Hepatocyte (in vitro differentiated cells): ENCODE data around the gene CNOT9. TPM values are rescaled to one million over a fixed set of nuclear protein-coding genes. Genes with fewer than 3 reads are reported as not detected.
"Not testable (repeated sequence)": the region's sequence is repeated elsewhere in the genome, so short reads cannot be mapped to it uniquely, and the experiment has no call there.

Source experiments
- DNase-seq: peaks from one replicate; pipeline ENCODE4 v3.0.0-alpha.2; 2016; ENCODE audit warnings: low spot score
- H2AFZ ChIP-seq: fragments of 200-600 bp; sonication (generic); 2 replicates; pipeline ENCODE4 v1.6.0; 2016; ENCODE audit warnings: antibody characterized with exemption, mild to moderate bottlenecking
- H3K27ac ChIP-seq: fragments of 200-600 bp; sonication (generic); 2 replicates; pipeline ENCODE4 v1.5.1; 2016; ENCODE audit warnings: mild to moderate bottlenecking
- H3K27me3 ChIP-seq: fragments of 200-600 bp; sonication (generic); 2 replicates; pipeline ENCODE4 v1.6.1; 2016
- H3K36me3 ChIP-seq: fragments of 200-600 bp; sonication (generic); replicated peaks from 2 replicates; pipeline ENCODE4 v1.5.1; 2016; ENCODE audit warnings: low read depth; ENCODE audit not compliant: insufficient read depth
- H3K4me1 ChIP-seq: fragments of 200-600 bp; sonication (generic); 2 replicates; pipeline ENCODE4 v1.5.1; 2016; ENCODE audit warnings: mild to moderate bottlenecking, moderate library complexity; ENCODE audit not compliant: insufficient read depth
- H3K4me2 ChIP-seq: fragments of 200-600 bp; sonication (generic); 2 replicates; pipeline ENCODE4 v1.6.0; 2016
- H3K4me3 ChIP-seq: fragments of 200-600 bp; sonication (generic); 2 replicates; pipeline ENCODE4 v1.5.1; 2016; ENCODE audit warnings: mild to moderate bottlenecking
- H3K79me2 ChIP-seq: fragments of 200-600 bp; sonication (generic); 2 replicates; pipeline ENCODE4 v1.6.0; 2017; ENCODE audit warnings: mild to moderate bottlenecking
- H3K9me2 ChIP-seq: fragments of 200-600 bp; sonication (generic); replicated peaks from 2 replicates; pipeline ENCODE4 v1.6.0; 2017; ENCODE audit warnings: mild to moderate bottlenecking; ENCODE audit not compliant: insufficient read depth
- H3K9me3 ChIP-seq: fragments of 200-600 bp; sonication (generic); 2 replicates; pipeline ENCODE4 v1.5.1; 2016; ENCODE audit warnings: low read depth, mild to moderate bottlenecking
- H4K20me1 ChIP-seq: fragments of 200-600 bp; sonication (generic); 2 replicates; pipeline ENCODE4 v1.6.0; 2016; ENCODE audit warnings: mild to moderate bottlenecking; ENCODE audit not compliant: insufficient read depth, poor library complexity, severe bottlenecking
- CTCF ChIP-seq: fragments of 200-600 bp; sonication (generic); IDR thresholded peaks from 2 replicates; pipeline ENCODE4 v1.5.1; 2016; ENCODE audit warnings: antibody characterized with exemption, mild to moderate bottlenecking; ENCODE audit not compliant: poor library complexity
- EZH2 ChIP-seq: fragments of 200-600 bp; sonication (generic); IDR thresholded peaks from 2 replicates; pipeline ENCODE4 v1.6.1; 2016; ENCODE audit warnings: antibody characterized with exemption, mild to moderate bottlenecking, borderline replicate concordance
- EZH2phosphoT487 ChIP-seq: fragments of 200-600 bp; sonication (generic); IDR thresholded peaks from one replicate; pipeline ENCODE4 v1.6.1; 2018; ENCODE audit warnings: antibody characterized with exemption, mild to moderate bottlenecking, low read depth, moderate library complexity; ENCODE audit not compliant: unreplicated experiment, severe bottlenecking
- WGBS: methylation state at CpG from one replicate; pipeline ENCODE4 v1.1.6; 2016; ENCODE audit warnings: low lambda C conversion rate; ENCODE audit errors: missing lambda C conversion rate; 5-methylcytosine and 5-hydroxymethylcytosine counted together
- polyA plus RNA-seq: library from polyadenylated mRNA; unstranded; fragments of >200 nt; fragmentation: Nextera tagmentation; extraction: Ambion mirVana; gene quantifications from 2 replicates; pipeline ENCODE4 v1.2.1, GENCODE V29; 2016
- total RNA-seq: library from RNA; depleted of rRNA; stranded (reverse); fragments of >200 nt; gene quantifications from 2 replicates; pipeline ENCODE4 v1.2.3, GENCODE V29; 2014

CNOT9 gene
- total RNA-seq, result 44.5 and 51.3 TPM in 2 replicates
- polyA plus RNA-seq, result 16.2 and 21.4 TPM in 2 replicates

- peak; percentile 100 for DNase-seq
- Histone ChIP-seq H3K4me1 (peaks cover 11% of the 10 kb centered on the region), H3K36me3 (no peaks in the 10 kb centered on the region), H3K4me3 (peak within 1 kb of the TSS; percentile 71), H2AFZ (peak within 1 kb of the TSS; percentile 84), H3K9me2 (no peaks in the 10 kb centered on the region), H3K79me2 (peaks cover 92% of the 10 kb centered on the region), H3K9me3 (no peaks in the 10 kb centered on the region), H3K27me3 (no peaks in the 10 kb centered on the region), H3K4me2 (peak within 1 kb of the TSS; percentile 90), H3K27ac (peak within 1 kb of the TSS; percentile 97), H4K20me1 (peaks cover 7% of the 10 kb centered on the region)
- 1% methylated on average over 72 of the region's 77 CpGs for WGBS
- TF ChIP-seq EZH2phosphoT487, result no peak
Measured at GRCh38 chr2:218568190-218569037, at the start of gene CNOT9, which contains the start of gene USP37. TSS of gene CNOT9 (plus strand) at chr2:218568839. CDS start at chr2:218568955, 116 bp downstream. TSS of gene USP37 (minus strand) at chr2:218568351. CDS start at chr2:218558653, 9,698 bp downstream.

- TF ChIP-seq EZH2phosphoT487, result no peak
- no peak for TF ChIP-seq CTCF
- TF ChIP-seq EZH2, result no peak
- H3K9me3 ChIP-seq, result no peaks in the 10 kb centered on the region
- WGBS, result 95% methylated on average over 1 of the region's 1 CpG
Measured at GRCh38 chr2:218518876-218519275, 49.8 kb upstream of the CNOT9 start.

GRCh38 chr2:218523651-218524050 is 45.0 kb upstream of the CNOT9 start:
- 100% methylated on average over 1 of the region's 1 CpG for WGBS
- H3K36me3 ChIP-seq, result no peaks in the 10 kb centered on the region

More at GRCh38 chr2:218518876-218519275, 49.8 kb upstream of the CNOT9 start:
- no peaks in the 10 kb centered on the region for H4K20me1 ChIP-seq
- H3K79me2 ChIP-seq, result no peaks in the 10 kb centered on the region
- H3K27ac ChIP-seq, result no peak overlapping the region
- no peaks in the 10 kb centered on the region for H3K4me1 ChIP-seq
- H3K4me3 ChIP-seq, result no peak overlapping the region
- H3K4me2 ChIP-seq, result no peak overlapping the region
- H2AFZ ChIP-seq, result no peak overlapping the region
- no peak for DNase-seq
- H3K27me3 ChIP-seq, result no peaks in the 10 kb centered on the region
- H3K9me2 ChIP-seq, result no peaks in the 10 kb centered on the region
- H3K36me3 ChIP-seq, result no peaks in the 10 kb centered on the region

GRCh38 chr2:218528409-218528808 is 40.2 kb upstream of the CNOT9 start:
- not testable (repeated sequence) for H3K36me3 ChIP-seq, H3K27ac ChIP-seq, DNase-seq, H3K27me3 ChIP-seq, H4K20me1 ChIP-seq, H3K9me2 ChIP-seq, H3K4me1 ChIP-seq, H3K4me2 ChIP-seq, H3K9me3 ChIP-seq, H3K4me3 ChIP-seq, H2AFZ ChIP-seq, H3K79me2 ChIP-seq
- 100% methylated on average over 2 of the region's 2 CpGs for WGBS

More at GRCh38 chr2:218523651-218524050, 45.0 kb upstream of the CNOT9 start:
- Histone ChIP-seq H3K4me1 (no peaks in the 10 kb centered on the region), H2AFZ (no peak overlapping the region), H3K27ac (no peak overlapping the region), H3K9me3 (no peaks in the 10 kb centered on the region), H3K4me2 (no peak overlapping the region), H3K27me3 (no peaks in the 10 kb centered on the region), H4K20me1 (no peaks in the 10 kb centered on the region), H3K79me2 (no peaks in the 10 kb centered on the region), H3K9me2 (no peaks in the 10 kb centered on the region), H3K4me3 (no peak overlapping the region)
- TF ChIP-seq CTCF, result no peak
- no peak for TF ChIP-seq EZH2phosphoT487
- TF ChIP-seq EZH2, result no peak
- DNase-seq, result no peak
